HEK293 (cell line): ENCODE data around the gene SCN8A.

ENCODE experiments used
- CTCF ChIA-PET: fragments of 350-600 bp; formaldehyde crosslinking; extraction: SDS; loops from one replicate; lab custom pipeline; 2021; ENCODE audit warnings: antibody characterized with exemption; lab: Yijun Ruan, JAX
- POLR2A ChIA-PET: fragments of 300-600 bp; formaldehyde crosslinking; extraction: SDS; loops from one replicate; lab custom pipeline; 2020; ENCODE audit warnings: antibody characterized with exemption, inconsistent platforms; lab: Yijun Ruan, JAX
- H3K27ac ChIP-seq: fragments of 200-500 bp; sonication (Bioruptor generic); 2 replicates; pipeline ENCODE4 v1.5.1; 2014; ENCODE audit warnings: low read depth, low read length, control low read depth, inconsistent platforms; ENCODE audit errors: extremely low read depth
- H3K36me3 ChIP-seq, 2 experiments: fragments of 200-500 bp in 1 of 2; sonication (Bioruptor generic) in 1 of 2; 1 replicate in 1 of 2; 2 replicates in 1 of 2; pipeline ENCODE4 v1.5.1; 2014 to 2017; ENCODE audit warnings: inconsistent platforms in 2 of 2, low read length in 2 of 2; ENCODE audit not compliant: control insufficient read depth in 2 of 2, insufficient read depth in 1 of 2
- H3K4me1 ChIP-seq: fragments of 200-500 bp; sonication (Bioruptor generic); 2 replicates; pipeline ENCODE4 v1.5.1; 2014; ENCODE audit warnings: mild to moderate bottlenecking, low read length, inconsistent platforms; ENCODE audit not compliant: control insufficient read depth, insufficient read depth
- H3K4me3 ChIP-seq: 2 replicates; pipeline ENCODE4 v1.5.1; 2011; ENCODE audit warnings: low read depth, mild to moderate bottlenecking, control low read depth, low read length, moderate library complexity
- H3K9me3 ChIP-seq: fragments of 200-500 bp; sonication (Bioruptor generic); 2 replicates; pipeline ENCODE4 v1.5.1; 2014; ENCODE audit warnings: low read depth, low read length, inconsistent platforms; ENCODE audit not compliant: control insufficient read depth, insufficient read depth
- BCL6B ChIP-seq: fragments of 450-650 bp; formaldehyde crosslinking; IDR thresholded peaks from 2 replicates; pipeline ENCODE4 v1.5.1; 2017; ENCODE audit warnings: missing biosample characterization, missing genetic modification characterization
- PRDM1 ChIP-seq: fragments of 450-650 bp; formaldehyde crosslinking; IDR thresholded peaks from 2 replicates; pipeline ENCODE4; 2016; ENCODE audit warnings: missing biosample characterization, missing genetic modification characterization
- SCRT2 ChIP-seq: fragments of 450-650 bp; formaldehyde crosslinking; IDR thresholded peaks from 2 replicates; pipeline ENCODE4 v1.5.1; 2016; ENCODE audit warnings: missing biosample characterization, missing genetic modification characterization
- ZBTB1 ChIP-seq: fragments of 450-650 bp; formaldehyde crosslinking; IDR thresholded peaks from 2 replicates; pipeline ENCODE4 v1.5.1; 2016; ENCODE audit warnings: missing biosample characterization, missing genetic modification characterization
- ZBTB11 ChIP-seq: fragments of 450-650 bp; formaldehyde crosslinking; conservative IDR thresholded peaks from 2 replicates; pipeline ENCODE4 v1.5.1; 2016; ENCODE audit warnings: low read depth, missing biosample characterization, missing genetic modification characterization
- ZBTB20 ChIP-seq: fragments of 450-650 bp; formaldehyde crosslinking; IDR thresholded peaks from 2 replicates; pipeline ENCODE4 v1.5.1; 2016; ENCODE audit warnings: missing biosample characterization, missing genetic modification characterization
- ZNF10 ChIP-seq: fragments of 450-650 bp; formaldehyde crosslinking; IDR thresholded peaks from 2 replicates; pipeline ENCODE4 v1.5.1; 2017; ENCODE audit warnings: missing biosample characterization, missing genetic modification characterization
- ZNF2 ChIP-seq: fragments of 450-650 bp; formaldehyde crosslinking; IDR thresholded peaks from 2 replicates; pipeline ENCODE4 v1.5.1; 2016; ENCODE audit warnings: missing biosample characterization, missing genetic modification characterization
- ZNF202 ChIP-seq: fragments of 450-650 bp; formaldehyde crosslinking; IDR thresholded peaks from 2 replicates; pipeline ENCODE4 v1.5.1; 2016; ENCODE audit warnings: missing biosample characterization, missing genetic modification characterization, borderline replicate concordance
- ZNF23 ChIP-seq: fragments of 450-650 bp; formaldehyde crosslinking; IDR thresholded peaks from 2 replicates; pipeline ENCODE4 v1.5.1; 2016; ENCODE audit warnings: missing biosample characterization, missing genetic modification characterization, borderline replicate concordance
- ZNF266 ChIP-seq: fragments of 450-650 bp; formaldehyde crosslinking; IDR thresholded peaks from 2 replicates; pipeline ENCODE4 v1.5.1; 2016; ENCODE audit warnings: missing biosample characterization, missing genetic modification characterization, low read depth
- ZNF335 ChIP-seq: fragments of 450-650 bp; formaldehyde crosslinking; conservative IDR thresholded peaks from 2 replicates; pipeline ENCODE4 v1.5.1; 2016; ENCODE audit warnings: missing biosample characterization, missing genetic modification characterization
- ZNF362 ChIP-seq: fragments of 450-650 bp; formaldehyde crosslinking; IDR thresholded peaks from 2 replicates; pipeline ENCODE4 v1.5.1; 2016; ENCODE audit warnings: missing biosample characterization, missing genetic modification characterization
- ZNF473 ChIP-seq: fragments of 450-650 bp; formaldehyde crosslinking; IDR thresholded peaks from 2 replicates; pipeline ENCODE4 v1.5.1; 2017; ENCODE audit warnings: missing biosample characterization, missing genetic modification characterization
- ZNF513 ChIP-seq: fragments of 450-650 bp; IDR thresholded peaks from 2 replicates; pipeline ENCODE4 v1.5.1; 2018; ENCODE audit warnings: missing biosample characterization, missing genetic modification characterization
- ZNF600 ChIP-seq: fragments of 450-650 bp; formaldehyde crosslinking; IDR thresholded peaks from 2 replicates; pipeline ENCODE4 v1.5.1; 2016; ENCODE audit warnings: missing biosample characterization, missing genetic modification characterization
- ZNF645 ChIP-seq: fragments of 450-650 bp; formaldehyde crosslinking; IDR thresholded peaks from 2 replicates; pipeline ENCODE4; 2016; ENCODE audit warnings: missing biosample characterization, missing genetic modification characterization
- ZNF660 ChIP-seq: fragments of 450-650 bp; IDR thresholded peaks from 2 replicates; pipeline ENCODE4 v1.5.1; 2018; ENCODE audit warnings: missing biosample characterization, mild to moderate bottlenecking, missing genetic modification characterization
- ZNF768 ChIP-seq: fragments of 450-650 bp; formaldehyde crosslinking; IDR thresholded peaks from 2 replicates; pipeline ENCODE4 v1.5.1; 2018; ENCODE audit warnings: missing biosample characterization, mild to moderate bottlenecking, missing genetic modification characterization
- ZNF785 ChIP-seq: fragments of 450-650 bp; formaldehyde crosslinking; IDR thresholded peaks from 2 replicates; pipeline ENCODE4 v1.5.1; 2016; ENCODE audit warnings: missing biosample characterization, missing genetic modification characterization

SCN8A gene

GRCh38 chr12:51683763-51684357 lies 92.8 kb downstream of the SCN8A start (continued):
- TF ChIP-seq BCL6B (tag by site-specific recombination) (peak; percentile 63; the same call in 1 of the 2 replicates), ZNF785 (tag by site-specific recombination) (no peak), ZNF10 (tag by site-specific recombination) (no peak), ZBTB1 (no peak)

GRCh38 chr12:51686727-51687126 lies 95.7 kb downstream of the SCN8A start:
- CTCF ChIA-PET: interaction anchor here (1.3 kb wide), 1 partner anchor 41 kb away, joined by 3 read pairs; no protein-coding TSS in a partner anchor
- no peak for TF ChIP-seq ZBTB20 (tag by site-specific recombination)
- no peak for TF ChIP-seq ZNF513 (tag by site-specific recombination)
- TF ChIP-seq ZBTB11 (tag by site-specific recombination): no peak
- TF ChIP-seq ZNF335 (tag by site-specific recombination): no peak
- TF ChIP-seq, all 188 proteins: peak for 0
- no peak overlapping the region for H3K27ac ChIP-seq

GRCh38 chr12:51687177-51687576 lies 96.1 kb downstream of the SCN8A start:
- TF ChIP-seq ZNF785 (tag by site-specific recombination) (no peak), ZNF645 (tag by site-specific recombination) (no peak), ZNF266 (no peak), ZNF23 (no peak), ZNF202 (tag by site-specific recombination) (no peak), ZNF768 (no peak), ZNF2 (tag by site-specific recombination) (no peak), PRDM1 (no peak), ZNF660 (no peak), ZNF600 (tag by site-specific recombination) (no peak), ZNF513 (tag by site-specific recombination) (no peak), ZNF473 (no peak), ZNF362 (tag by site-specific recombination) (no peak), SCRT2 (tag by site-specific recombination) (no peak)
- TF ChIP-seq, all 188 proteins: peak for 0
- no peaks in the 10 kb centered on the region for H3K36me3 ChIP-seq
- H3K4me1 ChIP-seq: peaks cover 10% of the 10 kb centered on the region
- no peak overlapping the region for H3K27ac ChIP-seq
- ChIA-PET CTCF (interaction anchor here (1.3 kb wide), 1 partner anchor 41 kb away, joined by 3 read pairs; no protein-coding TSS in a partner anchor), POLR2A (no interaction called here)
- no peaks in the 10 kb centered on the region for H3K9me3 ChIP-seq
- no peak overlapping the region for H3K4me3 ChIP-seq

More at GRCh38 chr12:51686727-51687126, 95.7 kb downstream of the SCN8A start:
- Histone ChIP-seq H3K36me3 (no peaks in the 10 kb centered on the region), H3K4me3 (no peak overlapping the region), H3K4me1 (peaks cover 10% of the 10 kb centered on the region), H3K9me3 (no peaks in the 10 kb centered on the region)
- POLR2A ChIA-PET: no interaction called here
